ENCODE data around the gene EHBP1L1. TPM values are rescaled to one million over a fixed set of nuclear protein-coding genes. Genes with fewer than 3 reads are reported as not detected.

Gene EHBP1L1
- total RNA-seq, 6 donors from 2014 or later: 70.4 to 220 (median 133) TPM

- DNase-seq: peak; percentile 95 to 98
- Histone ChIP-seq H3K27me3 (no peaks in the 10 kb centered on the region), H3K27ac (peak overlapping the region; percentile 93 to 98 (median 94)), H3K4me3 (peak overlapping the region; percentile 35 to 93 (median 86)), H3K9me3 (no peaks in the 10 kb centered on the region), H3K4me1 (peaks cover 58 to 78% (median 74%) of the 10 kb centered on the region in 4 donors), H3K36me3 (peaks cover 0 to 16% (median 2%) of the 10 kb centered on the region in 4 donors)
- peak in 3 of 4 donors; percentile 63 to 94 (median 71) for TF ChIP-seq EP300 (IDR thresholded peaks at IDR 0.05)
- TF ChIP-seq, protein P1, sequence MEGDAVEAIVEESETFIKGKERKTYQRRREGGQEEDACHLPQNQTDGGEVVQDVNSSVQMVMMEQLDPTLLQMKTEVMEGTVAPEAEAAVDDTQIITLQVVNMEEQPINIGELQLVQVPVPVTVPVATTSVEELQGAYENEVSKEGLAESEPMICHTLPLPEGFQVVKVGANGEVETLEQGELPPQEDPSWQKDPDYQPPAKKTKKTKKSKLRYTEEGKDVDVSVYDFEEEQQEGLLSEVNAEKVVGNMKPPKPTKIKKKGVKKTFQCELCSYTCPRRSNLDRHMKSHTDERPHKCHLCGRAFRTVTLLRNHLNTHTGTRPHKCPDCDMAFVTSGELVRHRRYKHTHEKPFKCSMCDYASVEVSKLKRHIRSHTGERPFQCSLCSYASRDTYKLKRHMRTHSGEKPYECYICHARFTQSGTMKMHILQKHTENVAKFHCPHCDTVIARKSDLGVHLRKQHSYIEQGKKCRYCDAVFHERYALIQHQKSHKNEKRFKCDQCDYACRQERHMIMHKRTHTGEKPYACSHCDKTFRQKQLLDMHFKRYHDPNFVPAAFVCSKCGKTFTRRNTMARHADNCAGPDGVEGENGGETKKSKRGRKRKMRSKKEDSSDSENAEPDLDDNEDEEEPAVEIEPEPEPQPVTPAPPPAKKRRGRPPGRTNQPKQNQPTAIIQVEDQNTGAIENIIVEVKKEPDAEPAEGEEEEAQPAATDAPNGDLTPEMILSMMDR (IDR thresholded peaks at IDR 0.05): peak; percentile 96 to 99 (median 97)
- TF ChIP-seq POLR2A (IDR thresholded peaks at IDR 0.05): peak in 1 of 4 donors; percentile 37
- peak; percentile 92 to 96 for TF ChIP-seq POLR2AphosphoS5 (IDR thresholded peaks at IDR 0.05)
- ATAC-seq (ENCODE audit: low FRiP score in 2 of 2): peak; percentile 72 to 77
- WGBS, 2 donors: 0 to 2% methylated on average over 6 to 27 of the region's 67 CpGs
Observed at GRCh38 chr11:65574109-65574810, 1.6 kb upstream of the EHBP1L1 start.

DNA sequence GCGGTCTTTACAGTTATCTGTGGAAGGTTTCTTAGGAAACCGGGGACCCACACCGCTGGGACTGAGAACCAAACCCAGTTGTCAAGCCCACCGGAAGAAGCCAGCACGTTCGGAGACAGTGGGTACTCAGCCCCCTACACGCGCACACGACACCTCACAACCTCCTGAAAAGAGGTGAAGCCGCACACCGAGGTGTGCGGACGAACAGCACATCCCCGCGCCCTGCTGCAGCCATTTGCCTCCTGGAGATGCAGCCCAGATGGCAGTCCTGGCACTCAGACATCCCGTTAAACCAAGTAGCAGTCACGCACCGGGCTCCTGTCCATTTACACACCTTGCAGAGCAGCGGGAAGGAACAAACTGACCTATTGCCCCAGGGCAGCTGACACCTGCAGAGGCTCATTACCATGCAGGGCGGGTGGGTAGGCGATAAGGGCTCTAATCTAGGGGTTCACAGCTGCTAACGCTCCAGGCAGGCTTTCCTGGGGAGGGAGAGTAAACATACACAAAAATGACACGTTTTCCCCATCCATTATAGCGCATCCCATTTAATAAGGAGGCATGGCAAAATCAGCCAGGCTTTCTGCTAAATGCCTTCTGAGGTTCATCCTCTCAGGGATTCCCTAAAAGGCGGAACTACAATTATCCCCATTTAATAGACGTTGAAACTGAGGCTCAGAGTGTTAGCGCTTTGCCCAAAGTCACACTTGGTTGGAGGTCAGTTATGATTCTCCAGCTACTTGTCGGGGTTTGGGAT, 864 bp upstream of the EHBP1L1 start:
- Histone ChIP-seq H3K4me3 (peak overlapping the region; percentile 35 to 93 (median 86)), H3K27ac (peak overlapping the region; percentile 93 to 98 (median 94)), H3K4me1 (peaks cover 56 to 74% (median 71%) of the 10 kb centered on the region in 4 donors), H3K36me3 (peaks cover 0 to 23% (median 9%) of the 10 kb centered on the region in 4 donors), H3K9me3 (no peaks in the 10 kb centered on the region), H3K27me3 (no peaks in the 10 kb centered on the region)
- peak; percentile 60 to 69 for DNase-seq
- TF ChIP-seq POLR2A (IDR thresholded peaks at IDR 0.05): peak in 2 of 4 donors; percentile 10 to 11
- no peak for TF ChIP-seq EP300 (IDR thresholded peaks at IDR 0.05)
- WGBS, 2 donors: 27 to 43% methylated on average over 6 to 27 of the region's 28 CpGs
- no peak for ATAC-seq (ENCODE audit: low FRiP score in 2 of 2)

- H3K4me1 ChIP-seq: peaks cover 49 to 66% (median 64%) of the 10 kb centered on the region in 4 donors
- DNase-seq (no peak), ATAC-seq (ENCODE audit: low FRiP score in 2 of 2) (no peak)
- TF ChIP-seq POLR2AphosphoS5 (IDR thresholded peaks at IDR 0.05) (no peak), EP300 (IDR thresholded peaks at IDR 0.05) (no peak), POLR2A (IDR thresholded peaks at IDR 0.05) (no peak)
- TF ChIP-seq, protein P1 (IDR thresholded peaks at IDR 0.05): no peak
- 9 to 40% methylated on average over 2 to 24 of the region's 26 CpGs for WGBS, 2 donors
- H3K36me3 ChIP-seq: peaks cover 0 to 37% (median 23%) of the 10 kb centered on the region in 4 donors
- no peaks in the 10 kb centered on the region for H3K27me3 ChIP-seq
- H3K9me3 ChIP-seq: no peaks in the 10 kb centered on the region
- peak overlapping the region; percentile 93 to 98 (median 94) for H3K27ac ChIP-seq
- H3K4me3 ChIP-seq: peak overlapping the region; percentile 49 to 93 (median 86)
Observed at GRCh38 chr11:65576232-65576866, 496 bp downstream of the EHBP1L1 start.

GRCh38 chr11:65576867-65577755, 1.3 kb downstream of the EHBP1L1 start:
- Histone ChIP-seq H3K27ac (peak overlapping the region; percentile 93 to 98 (median 94)), H3K4me1 (peaks cover 42 to 58% (median 56%) of the 10 kb centered on the region in 4 donors), H3K4me3 (peak overlapping the region; percentile 49 to 93 (median 86)), H3K36me3 (peaks cover 0 to 44% (median 29%) of the 10 kb centered on the region in 4 donors), H3K27me3 (no peaks in the 10 kb centered on the region), H3K9me3 (no peaks in the 10 kb centered on the region)
- WGBS, 2 donors: 31 to 34% methylated on average over 5 to 16 of the region's 18 CpGs
- DNase-seq: peak; percentile 85 to 91
- ATAC-seq (ENCODE audit: low FRiP score in 2 of 2): peak; percentile 45 to 65
- TF ChIP-seq POLR2A (IDR thresholded peaks at IDR 0.05) (peak in 2 of 4 donors; percentile 31 to 73), POLR2AphosphoS5 (IDR thresholded peaks at IDR 0.05) (peak; percentile 49 to 68), EP300 (IDR thresholded peaks at IDR 0.05) (no peak)

- Histone ChIP-seq H3K9me3 (no peaks in the 10 kb centered on the region), H3K4me1 (peaks cover 40 to 56% (median 54%) of the 10 kb centered on the region in 4 donors), H3K27ac (peak overlapping the region; percentile 93 to 98 (median 94)), H3K4me3 (peak overlapping the region in 3 of 4 donors; percentile 85 to 93 (median 87)), H3K27me3 (no peaks in the 10 kb centered on the region), H3K36me3 (peaks cover 0 to 50% (median 30%) of the 10 kb centered on the region in 4 donors)
- DNase-seq: peak in 1 of 2 donors; percentile 68
- 45 to 50% methylated on average over 1 to 8 of the region's 8 CpGs for WGBS, 2 donors
- no peak for ATAC-seq (ENCODE audit: low FRiP score in 2 of 2)
- TF ChIP-seq POLR2A (IDR thresholded peaks at IDR 0.05) (no peak), EP300 (IDR thresholded peaks at IDR 0.05) (no peak), POLR2AphosphoS5 (IDR thresholded peaks at IDR 0.05) (no peak)
- TF ChIP-seq, protein P1 (IDR thresholded peaks at IDR 0.05): no peak
Observed at GRCh38 chr11:65577756-65578109, 1.9 kb downstream of the EHBP1L1 start.
